Measurements from ENCODE around the gene PTPA.

DNA sequence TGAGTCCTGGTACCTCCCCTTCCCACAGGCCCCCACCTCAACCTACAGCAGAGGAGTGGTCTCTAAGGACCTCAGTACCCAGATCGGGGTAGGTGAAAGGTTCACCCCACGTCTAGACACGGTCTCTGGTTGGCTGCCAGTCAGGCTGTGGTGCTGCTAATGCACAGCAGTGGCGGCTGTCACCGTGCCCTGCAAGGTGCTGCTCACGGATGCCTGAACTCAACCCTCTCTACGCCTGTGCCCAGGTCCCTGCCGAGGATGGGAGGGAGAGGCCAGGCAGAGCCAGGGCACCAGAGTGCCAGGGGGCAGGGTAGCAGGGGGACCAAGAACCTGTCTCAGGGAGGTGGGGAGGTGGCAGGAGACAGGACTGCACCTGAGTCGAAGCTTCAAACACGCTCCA lies 52.5 kb downstream of the PTPA start:
- TF ChIP-seq, protein P1, sequence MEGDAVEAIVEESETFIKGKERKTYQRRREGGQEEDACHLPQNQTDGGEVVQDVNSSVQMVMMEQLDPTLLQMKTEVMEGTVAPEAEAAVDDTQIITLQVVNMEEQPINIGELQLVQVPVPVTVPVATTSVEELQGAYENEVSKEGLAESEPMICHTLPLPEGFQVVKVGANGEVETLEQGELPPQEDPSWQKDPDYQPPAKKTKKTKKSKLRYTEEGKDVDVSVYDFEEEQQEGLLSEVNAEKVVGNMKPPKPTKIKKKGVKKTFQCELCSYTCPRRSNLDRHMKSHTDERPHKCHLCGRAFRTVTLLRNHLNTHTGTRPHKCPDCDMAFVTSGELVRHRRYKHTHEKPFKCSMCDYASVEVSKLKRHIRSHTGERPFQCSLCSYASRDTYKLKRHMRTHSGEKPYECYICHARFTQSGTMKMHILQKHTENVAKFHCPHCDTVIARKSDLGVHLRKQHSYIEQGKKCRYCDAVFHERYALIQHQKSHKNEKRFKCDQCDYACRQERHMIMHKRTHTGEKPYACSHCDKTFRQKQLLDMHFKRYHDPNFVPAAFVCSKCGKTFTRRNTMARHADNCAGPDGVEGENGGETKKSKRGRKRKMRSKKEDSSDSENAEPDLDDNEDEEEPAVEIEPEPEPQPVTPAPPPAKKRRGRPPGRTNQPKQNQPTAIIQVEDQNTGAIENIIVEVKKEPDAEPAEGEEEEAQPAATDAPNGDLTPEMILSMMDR (IDR thresholded peaks at IDR 0.05), result no peak
- no peak for TF ChIP-seq POLR2A (IDR thresholded peaks at IDR 0.05)

All from Peyer's patch (tissue), 4 donors.